Tibial artery (tissue), 4 donors: Measurements from ENCODE around the gene VWF.

ENCODE experiments used
- DNase-seq, 2 donors: peaks; one replicate each; pipeline ENCODE4 v3.0.0-alpha.2; 2019
- H3K27ac ChIP-seq, 2 donors: fragments of 200-600 bp; sonication (generic) in 1 of 2; 1 replicate in 1 of 2; 2 replicates in 1 of 2; pipeline ENCODE4 v1.5.1; 2018 to 2019; ENCODE audit warnings: mild to moderate bottlenecking in 1 of 2
- H3K27me3 ChIP-seq, 2 donors: fragments of 200-600 bp; sonication (generic) in 1 of 2; one replicate each; pipeline versions ENCODE4 v1.5.1 to v1.6.0; 2016 to 2019
- H3K36me3 ChIP-seq, 3 donors: fragments of 200-600 bp; sonication (generic) in 2 of 3; one replicate each; pipeline ENCODE4 v1.5.1; 2016 to 2019; ENCODE audit warnings: mild to moderate bottlenecking in 2 of 3
- H3K4me1 ChIP-seq, 4 donors: fragments of 200-600 bp; sonication (generic) in 2 of 4; 1 replicate in 3 of 4; 2 replicates in 1 of 4; pipeline ENCODE4 v1.5.1; 2016 to 2019
- H3K4me3 ChIP-seq, 2 donors: fragments of 200-600 bp; sonication (generic) in 1 of 2; 1 replicate in 1 of 2; 2 replicates in 1 of 2; pipeline ENCODE4 v1.5.1; 2018 to 2019; ENCODE audit warnings: mild to moderate bottlenecking in 2 of 2
- H3K9me3 ChIP-seq, 3 donors: fragments of 200-600 bp; sonication (generic) in 1 of 3; one replicate each; pipeline ENCODE4 v1.5.1; 2016 to 2019
- intact Hi-C: fragments of 100-400 bp; cut with DNase I; formaldehyde crosslinking; loops from one replicate; pipeline ENCODE4 v1.15.0; 2023; ENCODE audit warnings: low total_unique reads
- TF ChIP-seq, protein P1 (sequence below), 2 experiments: fragments of 200-600 bp in 1 of 2; fragments of 450-650 bp in 1 of 2; IDR thresholded peaks; one replicate each; pipeline ENCODE4 v1.5.1; 2017 to 2019; ENCODE audit warnings: antibody characterized with exemption in 2 of 2, mild to moderate bottlenecking in 1 of 2, moderate library complexity in 1 of 2

VWF gene

DNA sequence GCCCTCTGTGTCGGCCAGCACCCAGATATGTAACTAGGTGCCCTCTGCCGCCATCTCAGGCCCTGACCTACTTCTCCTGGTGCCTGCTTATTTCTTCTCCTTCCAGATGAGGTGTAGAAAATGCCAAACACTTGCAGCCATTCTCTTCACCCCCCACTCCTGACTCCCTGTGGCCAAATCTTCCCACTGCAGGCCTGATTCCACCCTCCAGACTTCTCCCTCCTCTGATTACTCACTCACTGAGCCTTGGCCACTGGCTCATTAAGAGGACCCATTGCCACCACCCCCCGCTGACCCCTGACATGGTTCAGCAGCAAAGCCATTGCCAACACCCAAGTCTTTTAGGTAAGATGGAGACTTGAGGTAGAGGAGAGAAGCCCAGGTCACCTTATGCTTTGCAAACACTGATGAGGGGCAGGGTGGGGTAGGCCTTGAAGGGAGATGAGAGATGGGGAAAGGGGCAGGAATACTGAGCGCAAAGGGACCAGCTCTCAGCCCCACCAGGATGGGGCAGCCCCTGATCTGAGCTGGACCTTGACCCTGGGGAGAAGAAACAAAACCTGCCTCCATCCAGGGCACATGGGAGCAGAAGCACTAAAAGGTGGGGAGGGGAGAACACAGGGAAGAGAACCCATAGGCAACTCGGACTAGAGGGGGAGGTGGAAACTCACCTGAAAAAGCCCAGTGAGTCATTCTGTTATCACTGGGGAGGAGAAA, 154.3 kb downstream of the VWF start:
- Histone ChIP-seq H3K4me3 (no peak overlapping the region), H3K27me3 (peaks cover 0 to 7% of the 10 kb centered on the region in 2 donors), H3K9me3 (no peaks in the 10 kb centered on the region), H3K27ac (no peak overlapping the region), H3K4me1 (no peaks in the 10 kb centered on the region), H3K36me3 (no peaks in the 10 kb centered on the region)
- no peak for DNase-seq
- intact Hi-C loops = no loop called here
- TF ChIP-seq, protein P1, sequence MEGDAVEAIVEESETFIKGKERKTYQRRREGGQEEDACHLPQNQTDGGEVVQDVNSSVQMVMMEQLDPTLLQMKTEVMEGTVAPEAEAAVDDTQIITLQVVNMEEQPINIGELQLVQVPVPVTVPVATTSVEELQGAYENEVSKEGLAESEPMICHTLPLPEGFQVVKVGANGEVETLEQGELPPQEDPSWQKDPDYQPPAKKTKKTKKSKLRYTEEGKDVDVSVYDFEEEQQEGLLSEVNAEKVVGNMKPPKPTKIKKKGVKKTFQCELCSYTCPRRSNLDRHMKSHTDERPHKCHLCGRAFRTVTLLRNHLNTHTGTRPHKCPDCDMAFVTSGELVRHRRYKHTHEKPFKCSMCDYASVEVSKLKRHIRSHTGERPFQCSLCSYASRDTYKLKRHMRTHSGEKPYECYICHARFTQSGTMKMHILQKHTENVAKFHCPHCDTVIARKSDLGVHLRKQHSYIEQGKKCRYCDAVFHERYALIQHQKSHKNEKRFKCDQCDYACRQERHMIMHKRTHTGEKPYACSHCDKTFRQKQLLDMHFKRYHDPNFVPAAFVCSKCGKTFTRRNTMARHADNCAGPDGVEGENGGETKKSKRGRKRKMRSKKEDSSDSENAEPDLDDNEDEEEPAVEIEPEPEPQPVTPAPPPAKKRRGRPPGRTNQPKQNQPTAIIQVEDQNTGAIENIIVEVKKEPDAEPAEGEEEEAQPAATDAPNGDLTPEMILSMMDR (IDR thresholded peaks at IDR 0.05) = no peak

DNA sequence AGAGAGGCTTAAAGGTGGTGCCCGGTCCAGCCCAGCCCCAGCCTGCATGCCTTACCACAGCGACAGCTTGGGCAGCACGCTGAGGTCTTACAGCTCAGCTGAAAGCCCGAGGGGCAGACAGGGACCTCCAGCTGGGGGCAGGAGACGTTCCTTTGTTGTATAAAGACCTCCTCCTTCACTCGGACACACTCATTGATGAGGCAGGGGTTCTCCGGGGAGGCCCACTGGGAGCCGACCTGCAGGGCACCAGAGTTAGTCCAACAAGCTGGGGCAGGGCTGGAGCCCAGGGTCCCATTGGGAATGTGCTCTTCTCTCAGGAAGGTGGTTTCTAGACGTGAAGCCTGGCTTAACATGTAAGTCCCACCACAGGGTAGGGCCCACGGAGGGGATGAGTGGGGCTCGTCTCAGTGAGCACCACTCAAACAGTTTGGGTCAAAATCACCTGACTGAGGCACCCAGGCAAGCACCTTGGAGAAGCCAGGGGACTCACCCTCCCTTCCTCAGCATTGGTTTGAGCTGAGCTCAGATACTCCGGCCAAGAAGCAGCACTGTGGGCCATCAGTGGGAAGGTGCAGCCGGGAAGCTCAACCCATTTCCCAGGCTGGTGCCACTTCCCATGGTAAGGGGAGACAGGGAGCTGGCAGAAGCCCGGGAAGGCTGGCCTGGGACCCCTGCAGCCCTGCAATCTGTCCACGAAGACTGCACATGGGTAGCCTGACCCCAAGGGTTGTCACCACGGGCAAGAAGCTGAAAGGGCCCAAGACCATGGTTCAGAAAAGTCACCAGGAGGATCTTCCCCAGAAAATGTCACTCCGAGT, 155.1 kb downstream of the VWF start:
- no peaks in the 10 kb centered on the region for H3K9me3 ChIP-seq
- H3K4me1 ChIP-seq = no peaks in the 10 kb centered on the region
- no peak overlapping the region for H3K4me3 ChIP-seq
- DNase-seq = no peak
- TF ChIP-seq, protein P1 (IDR thresholded peaks at IDR 0.05) = no peak
- intact Hi-C loops = no loop called here
- H3K27ac ChIP-seq = no peak overlapping the region
- H3K27me3 ChIP-seq = peaks cover 0 to 7% of the 10 kb centered on the region in 2 donors
- no peaks in the 10 kb centered on the region for H3K36me3 ChIP-seq

DNA sequence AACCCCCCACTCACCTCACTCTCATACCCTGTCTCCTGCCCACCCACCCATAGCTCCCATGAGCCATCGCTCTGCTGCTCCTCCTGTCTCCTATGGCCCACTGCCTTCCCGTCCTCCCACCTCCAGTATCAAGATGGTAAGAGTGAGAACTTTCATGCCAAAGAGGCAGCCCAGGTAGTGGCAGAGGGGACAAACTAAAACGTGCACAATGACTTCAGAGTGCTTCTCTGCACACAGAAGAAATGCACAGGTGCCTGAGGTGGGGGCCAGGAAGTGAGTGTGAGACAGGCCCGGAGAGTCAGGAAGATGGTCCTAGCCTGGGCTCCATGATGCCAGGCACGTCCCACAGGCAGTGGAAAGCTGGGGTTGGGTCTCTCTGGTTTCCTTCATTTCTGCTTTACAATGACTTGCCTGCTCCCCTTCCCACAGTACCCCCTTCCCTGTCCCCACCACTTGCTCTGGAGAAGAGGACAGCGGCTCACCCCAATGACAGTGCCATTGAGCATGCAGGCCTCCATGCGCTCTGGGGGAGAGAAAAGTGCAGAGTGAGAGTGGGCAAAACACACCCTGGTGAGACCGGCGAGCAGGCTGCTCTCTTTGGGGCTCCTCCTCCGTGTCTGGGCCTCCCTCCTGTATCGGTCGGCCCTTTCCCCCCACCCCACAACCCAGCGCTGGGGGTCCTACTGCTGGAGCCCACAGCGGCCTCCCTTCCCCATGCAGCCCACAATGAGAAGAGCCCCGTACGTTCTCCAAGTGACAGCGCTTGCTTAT, 156.6 kb downstream of the VWF start:
- Histone ChIP-seq H3K4me3 (no peak overlapping the region), H3K4me1 (no peaks in the 10 kb centered on the region), H3K27ac (no peak overlapping the region), H3K9me3 (no peaks in the 10 kb centered on the region), H3K27me3 (peaks cover 0 to 10% of the 10 kb centered on the region in 2 donors), H3K36me3 (no peaks in the 10 kb centered on the region)
- TF ChIP-seq, protein P1 (IDR thresholded peaks at IDR 0.05) = no peak
- no peak for DNase-seq
- intact Hi-C loops = no loop called here

DNA sequence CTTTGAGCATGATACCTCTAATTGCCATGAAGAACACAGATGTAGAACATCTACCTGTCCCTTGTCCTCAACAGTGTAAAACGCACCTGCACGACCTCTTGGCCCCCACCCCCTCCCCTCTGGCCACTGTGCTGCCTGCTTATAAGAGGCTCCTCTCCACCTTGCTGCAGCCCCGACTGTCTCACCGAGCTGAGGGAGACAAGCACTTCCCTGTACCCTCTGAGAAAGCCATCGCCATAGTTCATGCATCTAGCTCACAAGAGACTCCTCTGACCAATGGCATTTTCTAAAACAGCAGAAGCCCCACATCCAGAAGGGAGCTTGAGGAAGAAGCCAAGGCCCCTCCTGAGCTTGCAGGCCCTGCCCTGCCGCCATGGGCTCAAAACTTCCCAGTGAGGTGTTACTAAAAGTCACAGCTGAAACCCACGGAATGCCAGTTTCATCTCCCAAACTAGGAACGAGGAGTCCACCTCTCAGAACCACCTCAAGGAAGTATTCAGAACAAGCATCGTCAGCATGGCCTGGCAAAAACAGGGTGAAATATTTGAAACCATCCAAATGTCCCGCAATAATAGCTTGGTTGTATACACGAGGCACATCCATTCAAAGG, 157.9 kb downstream of the VWF start:
- no peak for DNase-seq
- Histone ChIP-seq H3K27me3 (peaks cover 0 to 10% of the 10 kb centered on the region in 2 donors), H3K36me3 (no peaks in the 10 kb centered on the region), H3K4me3 (no peak overlapping the region), H3K27ac (no peak overlapping the region), H3K9me3 (no peaks in the 10 kb centered on the region), H3K4me1 (no peaks in the 10 kb centered on the region)
- TF ChIP-seq, protein P1 (IDR thresholded peaks at IDR 0.05) = no peak
- intact Hi-C loops = no loop called here

DNA sequence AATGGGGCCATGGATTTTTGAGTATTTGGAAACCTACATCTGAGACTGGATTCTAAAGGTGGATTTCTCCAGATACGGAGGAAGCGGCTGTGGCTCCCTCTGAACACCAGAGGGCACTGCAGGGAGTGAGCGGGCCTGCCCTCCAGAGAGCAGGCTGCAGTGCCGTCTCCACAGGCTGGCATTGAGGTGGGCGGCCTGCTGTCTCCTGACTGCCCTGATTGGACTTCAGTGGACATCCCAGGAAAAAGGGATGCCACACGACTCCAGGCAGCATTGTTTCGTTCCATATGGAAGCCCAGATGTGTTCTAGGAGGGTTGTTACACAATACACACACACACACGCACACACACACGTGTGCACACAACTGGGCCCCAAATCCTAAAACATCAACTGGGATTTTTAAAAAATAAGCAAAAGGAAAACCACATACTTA, 158.5 kb downstream of the VWF start:
- peak in 1 of 2 donors; percentile 38 for DNase-seq
- Histone ChIP-seq H3K9me3 (no peaks in the 10 kb centered on the region), H3K36me3 (no peaks in the 10 kb centered on the region), H3K4me3 (no peak overlapping the region), H3K27me3 (peaks cover 0 to 10% of the 10 kb centered on the region in 2 donors), H3K27ac (no peak overlapping the region), H3K4me1 (no peaks in the 10 kb centered on the region)
- TF ChIP-seq, protein P1 (IDR thresholded peaks at IDR 0.05) = peak; percentile 60 to 80
- intact Hi-C loops = no loop called here
